COLO829 (cell line): ENCODE data around the gene TANGO2.

ENCODE experiments used
- DNase-seq: peaks from one replicate; pipeline ENCODE4 v3.0.0; 2012; ENCODE audit warnings: low spot score

TANGO2 gene

DNA sequence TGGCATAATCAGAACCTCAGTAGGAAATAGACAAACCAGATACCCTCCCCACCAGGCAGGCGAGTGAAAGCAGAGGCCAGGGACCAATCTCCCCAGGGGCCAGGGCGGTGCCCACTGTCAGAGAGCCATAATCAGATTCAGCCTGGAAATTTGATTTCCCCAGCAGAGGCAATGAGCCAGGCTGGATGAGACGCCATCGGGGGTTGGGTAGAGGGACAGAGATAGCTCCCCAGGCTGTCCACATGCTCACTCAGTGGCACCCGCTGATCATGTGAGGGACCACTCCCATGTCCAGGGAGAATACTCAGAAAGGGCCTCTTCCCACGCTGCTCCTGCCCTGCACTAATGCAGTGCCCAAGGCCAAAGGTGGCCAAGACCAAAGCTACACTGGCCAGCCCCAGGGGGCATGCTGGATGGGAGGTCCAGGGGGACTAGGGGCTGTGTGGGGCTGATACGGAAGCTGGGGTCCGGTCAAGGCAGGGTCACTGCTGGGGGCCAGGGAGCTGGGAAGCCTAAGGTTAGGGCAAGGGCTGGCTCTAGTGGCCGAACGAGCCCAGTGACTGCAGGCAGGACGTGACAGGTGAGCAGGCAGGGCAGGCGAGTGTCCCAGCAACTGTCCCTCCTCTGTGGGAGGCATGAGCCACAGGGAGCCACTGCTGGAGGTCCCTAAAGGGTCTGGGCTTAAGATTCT, 24.1 kb upstream of the TANGO2 start:
- DNase-seq: no peak

DNA sequence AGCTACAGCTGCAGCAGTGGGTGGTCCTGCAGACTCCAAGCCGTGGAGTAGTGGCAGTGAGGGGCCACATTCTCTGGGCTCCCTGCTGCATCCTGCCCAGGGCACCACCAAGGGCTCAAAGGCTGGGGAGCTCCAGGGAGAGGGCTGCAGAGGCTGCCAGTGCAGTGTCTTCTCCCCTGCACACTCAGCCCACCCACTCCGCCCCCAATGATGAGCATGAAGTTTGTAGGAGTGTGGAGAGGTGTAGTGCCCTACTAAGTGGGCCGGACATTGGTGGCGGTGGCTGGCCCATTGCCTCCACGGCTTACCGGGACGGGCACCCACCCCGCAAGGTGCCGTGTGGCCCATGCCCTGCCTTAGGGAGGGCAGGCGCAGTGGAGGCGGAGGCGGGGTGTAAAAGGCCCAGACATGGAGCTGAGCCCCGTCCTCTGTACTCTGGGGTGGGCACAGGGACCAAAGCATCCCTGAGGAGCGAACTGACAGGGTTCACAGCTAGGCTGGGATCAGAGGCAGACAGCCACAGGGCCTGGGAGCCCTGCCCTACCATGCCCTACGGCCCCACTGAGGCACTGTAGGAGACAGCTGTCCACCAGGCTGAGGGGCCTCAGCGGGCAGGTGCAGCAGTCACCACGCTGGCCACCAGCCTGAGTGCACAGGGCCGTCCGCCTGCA, 23.2 kb upstream of the TANGO2 start:
- no peak for DNase-seq

DNA sequence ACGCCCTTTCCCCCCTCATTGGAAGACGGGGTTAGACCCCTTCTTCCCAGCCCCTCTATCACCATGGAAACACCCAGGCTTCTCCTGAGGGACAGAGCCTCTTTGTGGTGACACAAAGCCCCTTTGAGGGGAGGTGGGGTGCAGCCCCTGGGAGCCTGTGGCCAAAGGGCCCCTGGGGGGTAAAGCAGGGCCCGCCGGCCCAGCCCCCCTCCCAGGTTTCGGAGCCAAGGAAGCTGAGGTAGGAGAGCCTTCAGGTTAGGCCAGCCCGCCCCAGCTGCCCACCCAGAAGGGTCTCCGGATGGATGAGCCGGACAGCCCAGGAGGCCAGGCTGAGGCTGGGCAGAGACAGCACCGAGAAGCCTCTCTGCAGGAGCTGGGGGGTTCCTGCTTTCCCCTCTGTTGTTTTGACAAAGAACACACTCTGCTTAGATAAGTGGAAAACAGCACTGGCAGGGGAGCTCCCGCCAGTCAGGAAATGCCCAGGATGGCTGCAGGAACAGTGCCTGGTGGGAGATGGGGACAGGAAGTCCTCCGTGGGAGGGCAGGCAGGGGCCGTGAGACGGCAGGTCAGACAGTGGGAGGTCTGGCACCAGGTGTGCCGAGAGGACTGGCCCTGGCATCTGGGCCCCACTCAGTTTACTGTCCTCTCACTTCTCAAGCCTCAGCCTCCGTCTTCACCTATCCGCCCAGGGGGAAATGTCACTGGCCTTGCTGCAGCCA, 22.5 kb upstream of the TANGO2 start:
- DNase-seq: no peak

DNA sequence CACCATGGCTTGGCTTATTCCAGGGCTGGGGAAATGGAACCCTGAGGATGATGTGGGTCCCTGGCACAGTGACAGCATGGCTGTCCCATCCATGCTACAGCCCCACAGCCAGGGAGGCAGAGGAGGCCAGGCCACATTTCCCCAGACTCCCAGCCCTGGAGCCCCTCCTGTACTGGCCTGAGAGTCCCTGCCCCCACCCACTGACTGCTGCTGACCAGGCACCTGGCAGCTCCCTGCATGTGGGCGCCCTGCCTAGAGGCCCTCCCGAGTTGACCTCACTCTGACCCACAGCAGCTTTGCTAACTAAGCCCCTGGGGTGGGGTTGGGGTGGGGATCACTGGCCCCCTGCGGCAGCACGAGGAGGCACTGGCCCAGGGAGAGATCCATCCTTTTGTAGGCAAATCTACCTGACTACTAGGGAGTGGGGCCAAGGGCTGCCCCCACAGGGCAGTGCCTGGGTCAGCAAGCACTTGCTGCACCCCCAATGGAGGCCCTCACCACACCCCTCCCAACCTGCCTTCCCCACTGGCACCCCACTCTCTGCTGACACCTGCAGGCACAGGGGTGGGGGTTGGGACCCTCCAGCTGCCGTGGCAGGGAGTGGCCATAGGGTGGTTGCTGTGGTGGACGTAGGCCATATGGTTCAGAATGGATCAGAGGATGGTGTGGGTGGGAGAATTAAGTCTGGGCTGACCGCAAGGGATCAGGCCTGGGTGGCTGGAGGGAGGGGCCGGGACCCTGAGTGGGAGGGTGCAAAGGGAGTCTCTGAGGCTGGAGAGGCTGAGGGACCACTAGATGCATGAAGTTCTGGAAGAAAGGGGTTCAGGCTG, 21.7 kb upstream of the TANGO2 start:
- no peak for DNase-seq

DNA sequence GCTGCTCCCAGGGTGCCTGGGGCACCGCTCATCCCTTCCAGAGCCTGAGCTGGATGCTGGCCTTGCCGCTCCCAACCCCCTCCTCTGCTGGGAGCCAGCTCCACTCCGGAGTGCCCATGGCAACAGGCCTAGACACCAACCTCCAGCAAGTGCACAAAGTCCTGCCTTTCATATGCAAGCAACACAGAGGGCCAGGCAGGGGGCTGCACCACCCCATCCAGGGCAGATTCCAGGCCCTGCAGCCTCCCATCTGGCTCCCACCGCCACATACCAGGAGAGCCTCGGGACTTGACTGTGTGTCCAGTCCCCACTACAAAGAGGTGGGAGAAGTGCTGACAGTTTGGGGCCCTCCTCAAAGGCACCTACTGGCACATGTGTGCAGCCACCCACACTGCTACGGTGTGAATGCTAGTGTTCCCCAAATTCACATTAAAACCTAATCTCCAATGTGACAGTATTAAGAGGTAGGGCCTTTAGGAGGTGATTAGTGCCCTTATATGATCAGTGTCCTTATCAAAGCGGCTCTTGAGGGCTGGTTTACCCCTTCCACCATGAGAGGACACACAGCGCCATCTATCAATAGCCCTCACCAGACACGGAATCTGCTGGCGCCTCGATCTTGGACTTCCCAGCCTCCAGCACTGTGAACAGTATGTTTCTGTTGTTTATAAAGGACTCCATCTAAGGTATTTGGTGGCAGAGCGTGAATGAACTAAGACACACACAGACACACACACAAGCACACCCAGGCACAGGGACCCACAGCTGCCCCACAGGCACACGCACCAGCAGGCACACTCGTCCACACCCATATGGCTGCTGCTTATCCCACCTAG, 20.4 kb upstream of the TANGO2 start:
- DNase-seq: no peak

DNA sequence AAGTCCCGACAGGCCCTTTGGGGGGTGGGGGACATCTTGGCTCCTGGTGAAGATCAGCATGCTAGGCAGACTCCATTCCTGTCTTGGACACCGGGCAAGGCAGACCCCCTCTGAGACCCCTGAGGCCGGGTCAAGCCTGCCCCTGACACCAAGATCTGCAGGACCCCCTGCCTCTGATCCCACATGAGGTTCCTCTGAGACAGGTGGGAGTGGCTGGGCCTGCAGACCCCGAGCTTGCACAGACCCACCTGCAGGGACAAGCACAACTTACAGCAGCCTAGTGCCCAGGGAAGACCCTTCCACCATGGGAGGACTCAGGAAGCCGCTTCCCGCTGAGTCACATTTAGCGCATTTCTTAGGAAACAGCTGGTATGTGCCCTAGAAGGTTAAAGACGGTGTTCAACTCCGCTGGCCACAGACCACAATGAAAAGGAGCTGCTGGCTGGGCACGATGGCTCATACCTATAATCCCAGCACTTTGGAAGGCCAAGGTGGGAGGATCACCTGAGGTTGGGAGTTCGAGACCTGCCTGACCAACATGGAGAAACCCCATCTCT, 19.8 kb upstream of the TANGO2 start:
- DNase-seq: no peak

DNA sequence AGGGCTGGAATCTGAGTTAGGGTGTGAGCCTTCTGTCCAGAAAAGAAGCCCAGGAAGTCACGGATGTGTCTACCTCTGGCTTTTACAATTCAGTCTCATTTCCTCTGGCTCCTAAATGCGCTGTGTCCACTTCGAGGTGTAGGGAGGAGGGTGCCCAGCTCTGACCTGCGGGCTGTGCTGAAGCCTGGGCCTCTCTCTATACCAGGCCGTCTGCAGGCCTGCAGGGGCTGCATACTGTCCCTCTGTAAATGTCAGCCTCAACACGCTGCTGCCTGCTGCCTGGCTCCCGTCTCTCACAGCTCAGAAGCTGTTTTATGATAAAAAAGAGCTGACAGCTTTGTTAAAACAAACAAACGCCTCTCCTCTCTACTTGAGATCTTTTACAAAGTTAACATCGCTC, 18.8 kb upstream of the TANGO2 start:
- no peak for DNase-seq

DNA sequence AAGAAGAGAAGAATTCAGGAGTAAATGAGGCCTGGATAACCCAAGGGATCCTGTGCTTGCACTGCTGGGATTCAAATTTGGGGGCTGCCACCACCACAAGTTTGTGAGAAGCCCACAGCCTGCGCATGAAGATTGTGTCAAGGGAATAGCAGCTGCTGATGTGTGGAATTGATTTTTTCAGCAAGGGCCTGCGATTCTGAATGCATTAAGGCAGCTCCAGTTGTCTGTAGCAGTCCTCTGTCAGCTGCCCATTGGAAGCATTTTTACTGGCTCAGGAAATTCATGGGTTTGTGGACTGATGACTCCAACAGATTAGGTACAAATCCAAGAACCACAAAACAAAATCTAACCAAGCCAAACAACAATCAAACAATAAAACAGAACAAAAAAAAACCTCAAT, 18.3 kb upstream of the TANGO2 start:
- no peak for DNase-seq

DNA sequence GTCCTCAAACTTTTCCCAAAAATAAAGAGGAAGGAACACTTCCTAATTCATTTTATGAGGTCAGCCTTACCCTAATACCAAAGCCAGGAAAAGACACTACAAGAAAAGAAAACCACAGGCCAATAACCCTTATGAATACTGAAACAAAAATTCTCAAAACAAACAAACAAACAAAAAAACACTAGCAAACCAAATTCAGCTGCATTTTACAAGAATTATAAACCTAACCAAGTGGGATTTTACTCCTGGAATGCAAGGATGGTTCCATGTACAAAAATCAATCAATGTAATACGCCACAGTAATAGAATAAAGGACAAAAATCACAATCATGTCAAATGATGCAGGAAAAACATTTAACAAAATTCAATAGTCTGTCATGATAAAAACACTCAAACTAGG, 17.6 kb upstream of the TANGO2 start:
- DNase-seq: no peak

DNA sequence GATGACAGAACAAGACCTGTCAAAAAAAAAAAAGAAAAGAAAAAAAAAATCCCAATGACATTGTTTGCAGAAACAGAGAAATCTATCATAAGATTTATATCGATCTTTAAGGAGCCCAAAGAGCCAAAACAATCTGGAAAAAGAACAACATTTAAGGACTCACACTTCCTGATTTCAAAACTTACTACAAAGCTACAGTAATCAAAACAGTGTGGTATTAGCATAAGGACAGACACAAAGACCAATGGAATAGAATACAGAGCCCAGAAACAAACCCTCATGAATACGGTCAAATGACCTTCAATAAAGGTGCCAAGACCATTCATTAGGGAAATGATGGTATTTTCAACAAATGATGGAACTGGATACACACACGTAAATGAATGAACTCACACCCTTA, 16.4 kb upstream of the TANGO2 start:
- no peak for DNase-seq

DNA sequence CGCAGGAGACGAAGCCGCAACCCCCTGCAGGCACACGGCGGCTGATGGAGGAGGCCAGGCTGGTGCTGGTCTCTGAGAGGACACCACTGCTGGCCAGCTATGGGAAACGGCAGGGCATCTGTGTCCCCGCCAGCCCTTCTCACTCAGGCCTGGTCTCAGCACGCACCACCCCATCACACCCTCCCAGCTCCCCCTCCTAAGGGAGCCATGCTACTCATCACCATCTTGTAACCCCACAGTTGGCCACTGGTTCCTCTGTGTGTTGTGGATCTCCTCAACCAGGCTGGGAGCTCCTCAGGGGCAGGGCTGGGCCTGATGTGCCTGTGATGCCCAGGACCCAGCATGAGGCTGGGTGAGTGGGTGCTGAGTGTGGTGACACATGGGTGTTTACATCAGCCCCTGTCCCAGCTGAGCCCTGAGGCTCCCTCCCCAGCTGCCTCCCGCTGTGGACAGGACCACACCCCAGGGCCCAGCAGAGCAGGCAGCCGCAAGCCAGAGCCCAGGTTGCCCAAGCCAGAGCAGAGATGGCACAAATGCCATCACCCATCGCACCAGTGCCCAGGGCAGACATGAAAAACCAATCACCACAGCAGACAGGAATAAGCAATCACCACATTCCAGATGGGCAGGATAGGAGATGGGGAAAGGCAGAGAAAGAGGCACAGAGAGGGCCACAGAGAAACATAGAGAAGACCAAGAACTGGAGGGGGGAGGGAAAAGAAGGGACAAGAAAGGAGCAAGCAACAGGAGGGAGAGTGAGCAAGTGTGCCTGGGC, 12.5 kb upstream of the TANGO2 start:
- DNase-seq: no peak

DNA sequence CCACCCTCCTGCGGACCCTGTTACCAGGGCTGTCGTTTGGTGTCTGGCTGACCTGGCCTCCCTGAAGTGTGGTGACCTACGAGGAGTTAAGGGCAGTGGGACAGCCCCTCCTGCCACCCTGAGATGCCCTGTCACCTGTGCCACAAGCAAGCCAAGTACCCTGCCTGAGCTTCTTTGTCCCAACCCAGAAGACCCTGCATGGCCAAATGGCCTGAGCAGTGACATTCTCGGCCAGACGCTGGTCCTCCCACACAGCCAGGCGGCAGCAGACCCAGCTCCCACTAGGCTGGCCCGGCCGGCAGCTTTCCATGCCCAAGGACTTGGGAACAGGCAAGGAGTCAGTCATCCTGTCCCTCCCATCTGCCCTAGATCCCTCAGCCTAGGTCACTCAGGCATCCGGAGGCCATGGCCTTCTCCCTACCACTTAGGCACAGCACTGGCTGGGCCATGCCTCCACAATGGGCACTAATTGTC, 11.9 kb upstream of the TANGO2 start:
- DNase-seq: no peak

DNA sequence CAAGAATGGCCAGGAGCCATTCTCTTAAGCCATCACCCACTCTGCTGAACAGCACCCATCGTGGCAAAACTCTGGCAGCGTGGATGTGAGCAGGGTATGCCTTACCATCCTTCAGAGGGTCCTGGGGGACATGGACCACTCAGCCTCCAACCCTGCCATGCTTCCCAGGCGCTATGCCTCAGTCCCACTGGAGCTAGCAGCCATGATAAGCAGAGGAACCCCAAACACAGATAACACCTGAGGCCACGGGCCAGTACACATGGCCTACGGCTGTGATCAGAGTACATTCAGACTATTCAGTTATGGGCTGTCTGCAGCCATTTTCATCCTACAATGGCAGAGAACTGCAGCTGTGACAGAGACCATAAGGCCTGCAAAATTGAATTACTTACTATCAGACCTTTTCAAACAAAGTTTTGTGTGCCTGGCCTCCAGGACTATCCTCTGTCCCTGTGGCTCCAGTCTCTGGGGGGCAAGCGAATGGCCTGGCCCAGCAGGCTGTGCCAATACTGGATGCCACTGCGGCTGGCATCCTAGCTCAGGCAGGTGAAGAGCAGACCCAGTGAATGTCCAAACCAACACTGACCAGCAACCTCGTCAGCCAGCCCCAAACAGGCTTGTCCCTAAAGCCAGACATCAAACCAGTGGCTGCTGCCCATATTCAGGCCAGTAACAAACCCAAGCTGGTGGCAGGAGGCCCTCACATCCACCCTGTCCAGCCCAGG, 11.2 kb upstream of the TANGO2 start:
- DNase-seq: no peak

DNA sequence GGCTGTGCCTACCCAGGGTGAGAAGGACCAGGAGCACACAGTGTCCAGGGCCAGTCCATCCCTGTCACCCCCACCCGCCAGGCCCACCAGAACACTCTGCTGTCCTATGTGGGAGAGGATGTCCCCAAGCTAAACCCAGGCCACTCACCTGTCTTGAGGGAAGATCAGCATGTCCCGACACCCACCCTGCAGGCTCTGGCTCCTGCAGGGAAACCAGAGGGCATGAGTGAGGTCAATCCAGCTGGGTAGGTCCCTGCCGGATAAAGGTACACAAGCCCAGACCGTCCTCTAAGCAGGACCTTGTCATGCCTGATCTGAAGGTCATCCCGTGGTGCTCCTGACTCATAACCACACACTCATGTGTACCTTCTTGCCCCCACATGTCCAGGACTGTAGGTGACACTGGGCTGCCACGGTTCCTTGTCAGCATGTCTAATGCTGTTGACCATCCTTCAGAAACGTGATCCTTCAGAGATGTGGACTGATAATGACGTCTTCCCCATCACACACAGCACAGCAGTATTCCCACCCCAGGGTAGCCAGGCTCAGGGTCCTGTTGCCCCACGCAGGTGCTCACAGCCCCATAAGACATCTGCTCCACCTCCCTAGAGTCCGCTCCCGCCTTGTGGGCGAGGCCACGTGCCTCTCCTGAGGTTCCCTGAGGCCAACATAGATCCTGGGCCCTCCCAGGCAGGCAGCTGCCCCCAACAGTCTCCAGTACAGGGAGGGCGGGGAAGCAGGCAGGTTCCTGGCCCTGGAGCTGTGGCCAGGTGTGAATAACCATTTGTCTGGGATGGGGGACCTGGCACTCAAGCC, 10.4 kb upstream of the TANGO2 start:
- no peak for DNase-seq

DNA sequence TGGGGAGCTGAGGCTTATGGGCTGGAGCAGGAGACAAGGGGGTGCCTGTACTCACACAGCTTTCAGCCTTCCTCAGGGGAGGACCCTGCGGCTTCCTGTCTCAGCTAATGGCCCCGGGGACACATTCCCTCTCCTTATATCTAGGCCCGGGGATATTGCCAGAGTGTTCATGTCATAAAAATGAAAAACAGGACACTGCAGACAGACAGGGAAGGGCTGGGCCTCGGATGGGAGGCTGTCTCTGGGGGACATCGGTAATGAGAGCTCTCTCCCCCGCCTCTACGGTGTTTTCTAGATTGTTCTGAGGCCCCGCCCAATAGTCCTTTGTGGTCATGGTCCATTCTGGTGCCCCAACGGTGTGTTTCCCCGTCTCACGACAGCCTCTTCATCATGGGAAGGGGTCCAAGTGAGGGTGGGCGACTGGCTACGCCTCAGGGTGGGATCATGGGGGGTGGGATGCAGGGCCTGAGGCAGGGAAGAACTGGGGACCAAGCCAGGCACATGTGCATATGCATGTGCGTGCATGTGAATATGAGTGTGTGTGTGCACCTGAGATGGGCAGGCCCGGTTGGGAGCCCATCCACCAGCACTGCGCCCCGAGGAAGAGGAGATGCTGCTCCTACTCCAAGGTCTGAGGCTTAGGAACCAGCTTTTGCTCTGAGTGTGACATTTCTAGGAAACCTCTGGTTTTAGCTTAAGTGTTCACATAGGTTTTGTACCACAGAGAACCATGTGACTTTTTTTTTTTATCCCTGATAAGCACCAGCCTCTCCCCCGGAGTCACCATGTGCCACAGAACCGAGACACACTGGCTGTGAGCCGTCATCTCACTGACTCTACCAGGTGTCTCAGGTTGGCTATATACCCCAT, 9.6 kb upstream of the TANGO2 start:
- DNase-seq: no peak

DNA sequence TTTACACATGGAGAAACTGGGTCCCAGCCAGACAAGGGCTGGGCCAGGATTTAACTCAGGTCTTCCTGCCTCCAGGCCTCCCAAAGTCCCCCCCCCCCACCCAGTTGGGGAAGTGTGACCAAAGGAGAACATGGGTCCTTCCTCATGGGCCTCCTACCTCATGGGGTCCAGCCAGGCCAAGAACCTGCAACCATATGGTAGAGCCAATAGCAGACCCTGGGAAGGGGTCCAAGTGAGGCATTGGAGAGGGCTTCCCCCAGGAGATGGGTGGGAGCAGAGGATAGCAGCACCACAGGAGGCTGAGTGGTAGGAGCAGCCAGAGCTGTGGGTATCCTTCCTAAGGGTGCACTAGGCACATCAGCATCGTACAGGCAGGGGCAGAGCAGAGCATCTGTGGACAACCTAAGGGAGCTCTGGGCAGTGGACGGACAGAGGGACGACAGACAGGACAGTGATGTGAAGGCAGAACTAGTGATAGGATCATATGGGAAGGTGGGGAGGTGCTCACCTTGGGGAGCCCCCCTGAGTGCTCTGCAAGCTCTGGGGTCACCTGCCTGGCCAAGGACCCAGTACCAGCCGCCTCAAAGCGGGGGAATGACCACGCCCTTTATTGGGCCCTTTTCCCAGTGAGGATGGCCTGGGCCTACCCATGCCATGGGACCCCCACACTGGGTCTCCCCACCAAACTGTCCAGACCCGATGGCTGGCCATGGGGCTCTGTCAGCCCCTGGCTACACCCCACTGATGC, 8.7 kb upstream of the TANGO2 start:
- DNase-seq: no peak

DNA sequence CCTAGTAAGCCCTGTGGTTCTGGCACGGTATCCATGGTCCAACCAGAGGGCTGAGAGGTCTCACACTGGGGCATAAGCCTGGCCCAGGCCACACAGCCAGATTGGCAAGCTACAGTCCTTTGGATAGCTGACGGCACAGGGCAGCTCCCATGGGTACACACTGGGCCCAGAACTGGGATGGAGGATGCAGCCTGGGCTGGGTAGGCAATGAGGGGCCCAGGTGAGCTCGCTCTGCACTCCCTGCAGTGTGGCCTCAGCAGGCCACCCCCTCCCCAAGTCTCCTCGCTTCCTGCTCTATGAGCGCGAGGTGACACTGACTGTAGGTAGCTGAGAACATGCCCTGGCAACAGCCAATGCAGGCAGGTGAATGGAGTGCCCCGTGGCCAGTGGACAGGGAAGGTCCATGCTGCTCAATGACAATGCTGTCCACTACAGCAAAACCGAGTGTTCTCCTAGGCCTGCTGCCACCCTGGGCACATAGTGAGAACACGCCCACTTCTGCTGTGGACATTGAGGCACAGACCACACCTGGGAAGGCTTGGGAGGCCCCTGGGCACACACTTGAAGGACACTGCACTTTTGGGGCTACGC, 8.1 kb upstream of the TANGO2 start:
- DNase-seq: no peak
